GM18951 (cell line): ENCODE results near the gene BPIFA3.

ENCODE experiments used
- POLR2A ChIP-seq: IDR thresholded peaks from 4 replicates; pipeline ENCODE4 v1.6.1; 2011; ENCODE audit warnings: mild to moderate bottlenecking; ENCODE audit not compliant: insufficient read length, insufficient read depth; ENCODE audit errors: extremely low read depth
- in situ Hi-C: fragments of 300-500 bp; cut with MboI; formaldehyde crosslinking; loops from one replicate; pipeline ENCODE4 v1.12.0; 2022; ENCODE audit warnings: low sequenced_read_pairs, mixed read lengths, inconsistent platforms; ENCODE audit not compliant: unreplicated experiment

The BPIFA3 gene

DNA sequence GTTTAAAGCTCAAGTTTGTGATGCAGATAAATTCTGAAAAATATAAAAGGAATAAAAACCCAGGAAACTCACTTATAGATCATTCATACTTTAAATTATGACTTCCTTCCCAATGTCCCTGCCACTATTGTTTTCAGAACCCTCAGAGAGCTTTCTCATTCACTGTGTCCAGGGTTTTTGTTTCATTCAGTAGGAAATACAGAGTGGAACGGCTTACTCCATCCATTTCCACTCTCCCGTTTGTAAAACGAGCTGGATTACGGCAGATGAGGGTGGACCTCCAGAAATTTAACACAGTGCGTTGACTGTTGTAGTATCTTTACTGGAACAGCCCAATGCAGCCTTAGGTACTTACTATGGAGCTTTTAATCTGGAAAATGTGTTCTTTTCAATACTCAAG, 42.2 kb downstream of the BPIFA3 start:
- in situ Hi-C loops = no loop called here

DNA sequence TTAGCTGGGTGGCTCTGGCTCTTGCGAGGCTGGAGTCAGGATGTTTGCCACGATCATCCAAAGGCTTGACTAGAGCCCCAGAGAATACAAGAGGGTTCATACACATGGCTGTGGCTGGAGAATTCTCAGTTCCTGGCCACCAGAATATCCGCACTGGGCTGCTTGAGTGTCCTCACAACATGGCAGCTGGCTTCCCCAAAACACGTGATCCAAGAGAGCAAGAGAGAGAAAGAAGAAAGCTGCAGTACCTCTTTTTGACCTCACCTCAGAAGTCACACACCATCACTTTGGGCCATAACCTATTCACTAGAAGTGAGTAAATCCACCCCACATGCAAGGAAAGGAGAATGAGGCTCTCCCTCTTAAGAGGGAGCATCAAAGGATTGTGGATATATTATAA, 44.3 kb downstream of the BPIFA3 start:
- in situ Hi-C loops = no loop called here
- TF ChIP-seq POLR2A = no peak

More for the DNA sequence above, 42.2 kb downstream of the BPIFA3 start:
- no peak for TF ChIP-seq POLR2A

DNA sequence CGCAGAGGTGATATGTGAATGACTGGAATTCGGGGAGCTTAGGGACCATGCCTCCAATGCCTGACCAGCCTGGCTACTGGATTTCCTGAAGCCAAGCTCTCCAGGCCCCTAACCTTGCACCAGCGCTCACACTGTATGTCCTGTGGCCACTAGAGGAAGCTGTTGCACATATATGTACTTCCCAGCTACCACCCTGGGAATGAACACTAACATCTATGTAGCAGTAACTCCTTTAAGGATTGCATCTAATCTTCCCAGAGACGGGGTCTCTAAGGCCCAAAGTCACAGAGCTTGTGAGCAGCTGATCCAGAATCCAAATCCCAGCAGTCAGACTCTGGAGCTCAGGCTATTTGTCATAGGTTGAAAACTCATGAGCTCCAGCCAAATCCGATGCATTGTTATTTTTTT, 45.5 kb downstream of the BPIFA3 start:
- in situ Hi-C loops = no loop called here
- TF ChIP-seq POLR2A = no peak

DNA sequence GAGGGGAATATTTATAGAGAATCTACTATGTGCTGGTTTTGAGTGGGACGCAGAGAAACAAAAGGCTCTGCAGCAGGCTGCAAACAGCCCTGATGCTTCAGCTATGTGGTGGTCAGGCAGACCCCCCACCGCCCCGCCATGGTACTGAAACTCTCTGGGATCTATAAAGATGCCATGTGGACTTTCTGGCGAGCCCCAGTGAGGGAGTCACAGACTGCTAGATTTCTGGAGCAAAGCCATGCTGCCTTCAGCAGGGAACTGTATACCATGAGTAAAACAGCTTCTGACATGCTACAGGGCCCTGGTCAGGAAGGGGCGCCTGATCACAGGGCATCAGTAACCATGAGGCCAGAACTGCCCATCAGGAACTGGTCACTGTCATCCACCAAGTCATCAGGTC, 46.6 kb downstream of the BPIFA3 start:
- in situ Hi-C loops = no loop called here
- no peak for TF ChIP-seq POLR2A

DNA sequence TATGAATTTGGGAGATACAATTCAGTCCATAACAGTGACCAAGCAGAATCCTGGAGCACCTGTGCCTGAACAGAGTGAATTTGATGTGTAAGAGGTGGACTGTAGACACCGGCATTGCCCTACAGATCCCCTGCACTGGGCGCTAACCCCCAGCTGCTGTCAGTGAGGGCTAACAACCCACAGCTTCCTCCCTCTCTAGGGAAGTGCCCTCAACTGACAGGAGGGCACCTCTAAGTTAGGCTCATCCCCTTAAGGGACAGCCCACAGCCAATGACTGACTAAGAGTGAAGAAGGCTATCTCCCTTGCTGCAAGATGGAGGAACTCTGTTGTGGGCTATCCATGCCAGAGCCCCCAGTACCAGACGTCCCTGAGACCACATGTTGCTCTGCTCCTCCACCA, 50.5 kb downstream of the BPIFA3 start:
- in situ Hi-C loops = no loop called here

DNA sequence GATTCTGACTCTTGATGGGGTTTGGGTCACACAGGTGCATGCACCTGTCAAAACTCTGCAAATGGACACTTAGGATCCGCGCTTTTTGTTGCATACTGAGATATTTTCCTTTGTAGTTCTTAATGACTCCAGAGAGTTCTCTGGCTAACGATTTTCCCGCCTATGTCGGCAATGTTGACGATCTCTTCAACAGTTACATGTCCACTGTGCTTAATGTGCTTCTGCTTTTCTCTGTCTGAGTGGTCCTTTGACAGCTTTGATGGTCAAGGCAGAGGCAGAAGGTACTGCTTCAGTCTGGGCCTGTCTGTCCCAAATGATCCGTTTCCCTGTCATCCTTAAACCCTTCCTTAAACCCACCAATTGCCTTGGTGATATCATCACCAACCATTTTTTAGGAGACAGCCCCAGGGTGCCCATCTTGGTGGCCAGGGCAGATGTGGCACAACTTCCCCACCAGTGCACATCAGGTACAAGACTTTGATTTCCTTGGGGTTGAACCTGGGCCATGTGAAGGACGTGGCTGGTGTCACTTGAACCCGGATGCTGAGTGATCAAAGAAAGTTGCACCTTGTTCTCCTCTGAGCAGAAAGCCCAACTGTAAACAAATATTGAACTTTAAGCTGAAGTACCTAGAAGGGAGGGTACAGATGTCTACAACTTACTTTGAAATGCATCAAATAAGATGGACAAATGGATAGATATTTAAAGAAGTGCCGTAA, 55.2 kb downstream of the BPIFA3 start:
- no peak for TF ChIP-seq POLR2A
- in situ Hi-C loops = no loop called here

More for the DNA sequence above, 50.5 kb downstream of the BPIFA3 start:
- no peak for TF ChIP-seq POLR2A

DNA sequence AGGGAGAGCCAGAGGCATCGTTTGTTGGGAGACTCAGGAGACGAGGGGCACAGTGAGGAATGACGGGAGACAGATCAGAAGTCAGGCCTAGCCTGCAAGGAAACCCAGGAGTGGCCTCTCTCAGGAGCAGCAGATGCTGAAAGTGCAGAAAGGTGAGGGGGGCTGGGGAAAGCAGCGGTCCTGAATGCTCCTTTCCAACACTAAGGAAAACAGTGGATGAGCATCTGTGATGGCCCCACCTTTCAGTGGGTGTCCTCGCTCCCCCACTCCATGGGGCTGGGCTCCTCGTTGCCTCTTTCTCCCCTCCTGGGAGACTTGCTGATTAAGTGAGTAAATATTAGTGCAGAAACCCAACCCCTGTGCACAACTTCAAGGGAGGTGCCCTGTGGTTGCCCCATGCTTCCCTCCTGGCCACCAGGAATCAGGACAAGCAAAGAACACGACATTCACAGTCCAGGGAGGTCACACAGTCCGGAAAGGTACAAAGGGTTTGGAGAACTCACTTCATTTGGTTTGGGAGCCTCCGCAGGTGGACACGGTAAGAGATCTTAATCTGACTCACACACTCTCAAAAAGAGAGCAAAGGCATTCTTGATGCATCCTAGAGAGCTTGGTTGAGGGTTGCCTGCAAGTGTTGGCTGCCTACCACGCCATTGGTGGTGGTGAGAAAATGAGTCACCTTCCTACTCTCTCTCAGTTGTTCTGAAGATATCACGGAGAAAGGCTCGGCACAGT, 56.1 kb downstream of the BPIFA3 start:
- no peak for TF ChIP-seq POLR2A
- in situ Hi-C loops = no loop called here

DNA sequence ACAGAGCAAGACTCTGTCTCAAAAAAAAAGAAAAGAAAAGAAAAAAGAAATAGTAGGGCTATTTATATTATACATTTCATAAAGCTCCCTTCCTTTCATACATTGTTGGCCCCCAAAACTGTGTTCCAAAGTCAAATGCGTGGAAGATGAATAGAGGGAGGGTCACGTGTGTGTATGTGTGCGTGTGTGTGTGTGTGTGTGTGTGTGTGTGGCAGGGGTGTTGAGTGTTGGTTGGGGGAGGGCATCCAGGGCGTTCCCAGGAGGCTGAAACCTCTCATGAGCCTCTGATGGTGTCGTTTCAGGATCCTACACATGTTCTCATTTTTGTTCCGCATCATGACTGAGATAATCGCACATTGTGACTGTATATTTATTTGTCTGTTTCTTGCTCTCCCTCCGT, 58.1 kb downstream of the BPIFA3 start:
- no peak for TF ChIP-seq POLR2A
- in situ Hi-C loops = no loop called here

DNA sequence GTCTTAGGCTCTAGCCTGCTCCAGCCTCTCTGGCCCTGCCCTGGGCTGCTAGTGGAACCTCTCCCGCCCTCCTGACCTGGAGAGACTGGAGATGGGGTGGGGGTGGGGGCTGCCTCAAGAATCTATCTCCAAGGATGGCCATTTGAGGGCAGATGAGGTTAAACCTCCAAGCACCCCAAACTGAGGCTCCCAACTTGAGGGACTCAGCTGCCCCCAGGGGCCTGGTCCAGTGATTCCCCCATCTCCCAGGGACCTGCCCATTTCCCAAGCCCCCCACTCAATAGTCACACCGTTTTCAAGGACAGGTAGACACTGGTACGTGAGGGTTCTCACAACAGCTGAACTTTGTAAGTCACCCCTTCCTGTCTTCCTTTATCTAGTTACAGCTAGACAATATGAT, 58.7 kb downstream of the BPIFA3 start:
- in situ Hi-C loops = no loop called here
- no peak for TF ChIP-seq POLR2A

DNA sequence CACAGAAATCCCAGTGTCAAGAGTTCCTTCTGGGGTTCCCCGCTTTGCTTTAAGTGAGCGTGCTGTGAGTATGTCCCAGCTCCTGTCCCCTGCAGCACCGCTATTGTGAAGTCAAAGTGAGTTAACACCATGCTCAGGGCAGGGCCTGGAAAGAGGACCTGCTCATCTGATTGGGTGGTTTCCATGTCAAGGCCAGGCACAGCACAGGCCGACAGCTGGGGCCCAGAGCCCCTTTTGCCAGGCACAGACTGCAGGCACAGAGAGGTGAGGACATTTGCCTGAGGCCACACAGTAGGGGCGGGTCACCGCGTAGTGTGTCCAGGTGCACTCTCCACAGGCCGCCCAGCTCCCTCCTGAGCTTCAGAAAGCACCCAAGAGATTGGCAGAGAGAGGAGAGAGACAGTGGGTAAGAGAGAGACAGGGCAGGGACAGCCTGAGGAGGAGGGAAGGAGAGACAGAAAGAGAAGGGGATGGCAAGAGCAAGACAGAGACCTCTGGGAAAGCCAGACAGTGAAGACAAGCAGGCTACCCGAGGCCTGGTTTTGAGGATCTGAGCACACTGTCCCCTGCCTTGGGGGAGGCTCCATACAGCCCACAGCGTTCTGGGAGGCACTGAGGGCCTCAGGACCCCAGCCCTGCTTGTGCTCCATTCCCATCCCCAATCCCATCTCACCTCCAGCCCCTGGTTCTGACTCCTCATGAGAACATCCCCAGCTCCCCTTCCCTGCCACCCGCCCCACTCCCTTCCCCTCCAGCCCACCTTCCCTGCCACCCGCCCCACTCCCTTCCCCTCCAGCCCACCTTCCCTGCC, 59.4 kb downstream of the BPIFA3 start:
- TF ChIP-seq POLR2A = no peak
- in situ Hi-C loops = no loop called here
